Activated naive CD8-positive, alpha-beta T cell (primary cell): ENCODE data around the gene F7.
"Not testable (repeated sequence)": the region's sequence is repeated elsewhere in the genome, so short reads cannot be mapped to it uniquely, and the experiment has no call there.

Experiments used
- H3K27ac Mint-ChIP-seq: one replicate; pipeline ENCODE4 v1.8.0; 2021; ENCODE audit warnings: mixed read lengths
- H3K27me3 Mint-ChIP-seq: one replicate; pipeline ENCODE4 v1.8.0; 2021; ENCODE audit warnings: mixed read lengths
- H3K36me3 Mint-ChIP-seq: one replicate; pipeline ENCODE4 v1.8.0; 2021; ENCODE audit warnings: mixed read lengths
- H3K4me1 Mint-ChIP-seq: one replicate; pipeline ENCODE4 v1.8.0; 2021; ENCODE audit warnings: low read depth, mixed read lengths
- H3K4me3 Mint-ChIP-seq: one replicate; pipeline ENCODE4 v1.8.0; 2021; ENCODE audit warnings: mild to moderate bottlenecking, mixed read lengths
- H3K9me3 Mint-ChIP-seq: one replicate; pipeline ENCODE4 v1.8.0; 2021; ENCODE audit warnings: low read depth, mixed read lengths

Gene F7

GRCh38 chr13:113105032-113105920 lies at the start of gene F7:
Gene F7, plus strand, starts transcription at chr13:113105791. Its CDS starts 51 bp downstream, at chr13:113105842.
- H3K9me3 Mint-ChIP-seq: no peaks in the 10 kb centered on the region
- H3K4me1 Mint-ChIP-seq: no peaks in the 10 kb centered on the region
- H3K27me3 Mint-ChIP-seq: no peaks in the 10 kb centered on the region
- H3K4me3 Mint-ChIP-seq: no peak within 1 kb of the TSS
- H3K36me3 Mint-ChIP-seq: no peaks in the 10 kb centered on the region
- no peak within 1 kb of the TSS for H3K27ac Mint-ChIP-seq

DNA sequence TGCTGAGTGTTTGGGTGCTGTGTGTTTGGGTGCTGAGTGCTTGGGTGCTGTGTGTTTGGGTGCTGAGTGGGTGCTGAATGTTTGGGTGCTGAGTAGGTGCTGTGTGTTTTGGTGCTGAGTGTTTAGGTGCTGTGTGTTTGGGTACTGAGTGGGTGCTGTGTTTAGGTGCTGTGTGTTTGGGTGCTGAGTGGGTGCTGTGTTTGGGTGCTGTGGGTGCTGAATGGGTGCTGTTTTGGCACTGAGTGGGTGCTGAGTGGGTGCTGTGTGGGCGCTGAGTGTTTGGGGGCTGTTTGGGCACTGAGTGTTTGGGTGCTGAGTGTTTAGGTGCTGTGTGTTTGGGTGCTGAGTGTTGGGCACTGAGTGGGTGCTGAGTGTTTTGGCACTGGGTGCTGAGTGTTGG lies 48.5 kb upstream of the F7 start:
- Mint-ChIP-seq H3K4me3 (no peak overlapping the region), H3K27ac (no peak overlapping the region), H3K36me3 (no peaks in the 10 kb centered on the region), H3K27me3 (no peaks in the 10 kb centered on the region), H3K9me3 (no peaks in the 10 kb centered on the region), H3K4me1 (no peaks in the 10 kb centered on the region)

- not testable (repeated sequence) for H3K4me1 Mint-ChIP-seq, H3K4me3 Mint-ChIP-seq, H3K27ac Mint-ChIP-seq, H3K9me3 Mint-ChIP-seq, H3K36me3 Mint-ChIP-seq, H3K27me3 Mint-ChIP-seq
These were observed 48.0 kb upstream of the F7 start for GRCh38 chr13:113057559-113057958.

GRCh38 chr13:113058129-113058987 lies 47.2 kb upstream of the F7 start:
- Mint-ChIP-seq H3K4me3 (no peak overlapping the region), H3K4me1 (no peaks in the 10 kb centered on the region), H3K36me3 (no peaks in the 10 kb centered on the region), H3K27ac (no peak overlapping the region), H3K27me3 (no peaks in the 10 kb centered on the region), H3K9me3 (no peaks in the 10 kb centered on the region)

DNA sequence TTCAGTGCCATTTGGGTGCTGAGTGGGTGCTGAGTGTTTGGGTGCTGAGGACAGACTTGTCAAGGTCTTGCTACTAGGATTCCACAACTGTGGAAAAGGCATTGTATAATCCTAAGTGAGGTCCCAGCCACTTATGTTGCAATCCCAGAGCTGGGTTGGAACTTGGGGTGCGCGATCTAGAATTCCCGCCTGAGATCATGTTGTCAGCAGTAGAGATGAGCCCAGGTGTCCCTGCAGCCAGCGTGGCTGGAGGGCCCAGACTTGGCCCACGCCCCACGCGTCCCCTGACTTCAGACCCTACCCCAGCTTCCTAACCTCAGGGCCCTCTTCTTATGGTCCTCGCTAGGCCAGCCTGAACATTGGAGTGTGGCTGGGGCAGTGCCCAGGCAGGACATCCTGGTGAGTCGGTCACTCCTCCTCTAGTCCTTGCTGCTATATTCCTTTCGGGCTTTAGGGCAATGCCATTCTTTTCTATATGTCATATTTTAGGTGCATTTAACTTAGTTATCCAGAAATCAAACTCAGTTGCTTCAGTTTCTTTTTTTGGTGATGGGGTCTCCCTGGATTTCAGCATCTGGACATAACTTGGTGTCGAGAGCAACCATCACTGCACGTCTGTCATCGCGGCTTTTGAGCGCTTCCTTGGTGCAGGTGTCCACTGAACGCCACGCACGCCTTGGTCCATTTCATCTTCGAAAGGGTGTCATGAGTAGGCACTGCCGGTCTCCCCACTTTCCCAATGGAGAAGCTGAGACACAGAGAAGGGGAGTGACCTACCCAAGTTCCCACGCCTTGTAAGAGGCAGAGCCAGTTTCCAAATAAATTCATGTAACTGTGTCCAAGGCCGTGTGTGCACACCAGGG lies 46.4 kb upstream of the F7 start:
- H3K4me1 Mint-ChIP-seq: no peaks in the 10 kb centered on the region
- H3K36me3 Mint-ChIP-seq: no peaks in the 10 kb centered on the region
- H3K27me3 Mint-ChIP-seq: no peaks in the 10 kb centered on the region
- no peaks in the 10 kb centered on the region for H3K9me3 Mint-ChIP-seq
- H3K4me3 Mint-ChIP-seq: no peak overlapping the region
- H3K27ac Mint-ChIP-seq: no peak overlapping the region

GRCh38 chr13:113059891-113060290 lies 45.7 kb upstream of the F7 start:
- H3K27ac Mint-ChIP-seq: no peak overlapping the region
- peaks cover 2% of the 10 kb centered on the region for H3K36me3 Mint-ChIP-seq
- no peaks in the 10 kb centered on the region for H3K9me3 Mint-ChIP-seq
- no peak overlapping the region for H3K4me3 Mint-ChIP-seq
- no peaks in the 10 kb centered on the region for H3K27me3 Mint-ChIP-seq
- no peaks in the 10 kb centered on the region for H3K4me1 Mint-ChIP-seq

- Mint-ChIP-seq H3K4me1 (no peaks in the 10 kb centered on the region), H3K9me3 (no peaks in the 10 kb centered on the region), H3K4me3 (no peak overlapping the region), H3K27me3 (no peaks in the 10 kb centered on the region), H3K27ac (no peak overlapping the region), H3K36me3 (peaks cover 2% of the 10 kb centered on the region)
These were observed 44.9 kb upstream of the F7 start for GRCh38 chr13:113060557-113061270.

DNA sequence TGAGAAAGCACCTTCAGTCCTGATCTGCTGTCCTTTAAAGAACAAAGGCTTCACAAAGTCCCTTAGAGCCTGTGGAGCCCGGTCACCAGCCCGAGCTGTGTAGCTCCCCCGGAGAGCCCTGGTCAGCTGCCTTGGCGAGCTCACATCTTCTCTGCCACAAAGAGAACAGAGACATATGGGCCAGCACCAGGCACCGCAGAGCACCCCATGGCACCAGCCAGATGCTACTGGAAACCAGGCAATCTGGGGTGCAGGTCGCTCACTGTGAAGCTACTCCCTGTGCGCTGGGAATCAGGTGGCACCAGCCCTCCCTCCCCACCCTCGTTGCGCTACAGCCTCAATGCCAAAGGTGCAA lies 44.3 kb upstream of the F7 start:
- H3K36me3 Mint-ChIP-seq: peaks cover 2% of the 10 kb centered on the region
- H3K27me3 Mint-ChIP-seq: no peaks in the 10 kb centered on the region
- H3K4me3 Mint-ChIP-seq: no peak overlapping the region
- H3K27ac Mint-ChIP-seq: no peak overlapping the region
- no peaks in the 10 kb centered on the region for H3K9me3 Mint-ChIP-seq
- no peaks in the 10 kb centered on the region for H3K4me1 Mint-ChIP-seq

GRCh38 chr13:113061796-113062425 lies 43.7 kb upstream of the F7 start:
- H3K27ac Mint-ChIP-seq: no peak overlapping the region
- no peaks in the 10 kb centered on the region for H3K9me3 Mint-ChIP-seq
- no peak overlapping the region for H3K4me3 Mint-ChIP-seq
- no peaks in the 10 kb centered on the region for H3K27me3 Mint-ChIP-seq
- peaks cover 2% of the 10 kb centered on the region for H3K36me3 Mint-ChIP-seq
- no peaks in the 10 kb centered on the region for H3K4me1 Mint-ChIP-seq

GRCh38 chr13:113062691-113063090 lies 42.9 kb upstream of the F7 start:
- H3K4me1 Mint-ChIP-seq: no peaks in the 10 kb centered on the region
- H3K9me3 Mint-ChIP-seq: no peaks in the 10 kb centered on the region
- H3K27me3 Mint-ChIP-seq: no peaks in the 10 kb centered on the region
- no peak overlapping the region for H3K4me3 Mint-ChIP-seq
- H3K27ac Mint-ChIP-seq: no peak overlapping the region
- peaks cover 2% of the 10 kb centered on the region for H3K36me3 Mint-ChIP-seq

DNA sequence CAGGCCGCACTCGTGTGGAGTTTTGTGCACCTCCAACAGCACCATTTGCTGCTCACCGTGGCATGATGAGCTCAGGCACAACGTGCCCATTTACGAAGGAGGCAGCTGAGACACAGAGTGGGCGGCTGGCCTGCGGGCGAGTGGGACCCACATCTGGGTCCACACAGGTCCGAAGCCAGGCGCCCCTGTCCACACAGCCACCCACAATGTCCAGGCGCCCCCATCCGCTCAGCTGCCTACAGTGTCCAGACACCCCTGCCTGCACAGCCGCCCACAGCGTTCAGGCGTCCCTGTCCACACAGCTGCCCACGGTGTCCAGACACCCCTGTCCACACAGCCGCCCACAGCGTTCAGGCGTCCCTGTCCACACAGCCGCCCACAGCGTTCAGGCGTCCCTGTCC lies 42.5 kb upstream of the F7 start:
- Mint-ChIP-seq H3K27ac (no peak overlapping the region), H3K4me1 (no peaks in the 10 kb centered on the region), H3K36me3 (peaks cover 2% of the 10 kb centered on the region), H3K9me3 (no peaks in the 10 kb centered on the region), H3K27me3 (no peaks in the 10 kb centered on the region), H3K4me3 (no peak overlapping the region)

- H3K27me3 Mint-ChIP-seq: no peaks in the 10 kb centered on the region
- H3K4me3 Mint-ChIP-seq: no peak overlapping the region
- H3K27ac Mint-ChIP-seq: no peak overlapping the region
- H3K36me3 Mint-ChIP-seq: peaks cover 2% of the 10 kb centered on the region
- H3K4me1 Mint-ChIP-seq: no peaks in the 10 kb centered on the region
- no peaks in the 10 kb centered on the region for H3K9me3 Mint-ChIP-seq
These were observed 41.5 kb upstream of the F7 start for GRCh38 chr13:113064000-113064533.

DNA sequence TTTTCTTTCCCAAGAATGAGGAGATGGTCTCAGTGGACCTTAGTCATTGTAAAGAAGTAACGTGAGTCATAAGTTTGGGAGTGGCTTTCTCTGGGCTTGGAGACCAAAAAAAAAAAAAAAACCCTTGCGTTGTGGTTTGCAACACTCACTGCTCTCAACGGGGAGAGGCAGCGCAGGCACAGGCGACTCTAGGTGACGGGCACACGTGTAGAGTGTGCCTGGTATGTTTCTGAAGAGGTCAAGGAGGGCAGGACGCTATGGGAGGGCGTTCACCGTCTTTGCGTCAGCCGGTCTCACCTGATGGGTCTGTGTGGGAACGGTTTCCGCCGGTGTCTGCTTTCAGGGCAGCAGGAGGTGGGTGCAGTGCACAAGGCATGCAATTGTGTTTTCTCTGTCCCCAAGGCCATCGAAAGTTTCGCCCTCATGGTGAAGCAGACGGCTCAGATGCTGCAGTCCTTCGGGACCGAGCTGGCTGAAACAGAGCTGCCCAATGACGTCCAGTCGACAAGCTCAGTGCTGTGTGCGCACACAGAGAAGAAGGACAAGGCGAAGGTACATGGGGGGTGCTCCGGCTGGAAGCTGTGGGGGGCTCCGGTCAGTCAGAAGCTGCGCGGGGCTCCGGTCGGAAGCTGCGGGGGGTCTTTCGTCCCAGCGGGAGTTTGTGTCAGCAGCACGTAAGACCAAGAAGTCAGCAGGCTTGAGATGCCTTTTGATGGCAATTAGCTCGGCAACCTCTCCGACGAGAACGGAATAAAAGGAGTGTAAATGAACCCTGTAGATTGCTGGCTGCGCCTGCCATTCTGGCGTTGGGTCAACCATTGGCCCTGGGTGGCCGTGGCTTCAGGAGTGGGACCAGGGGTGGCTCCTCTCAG lies 40.8 kb upstream of the F7 start:
- Mint-ChIP-seq H3K4me3 (no peak overlapping the region), H3K4me1 (no peaks in the 10 kb centered on the region), H3K36me3 (peaks cover 2% of the 10 kb centered on the region), H3K27me3 (no peaks in the 10 kb centered on the region), H3K27ac (no peak overlapping the region), H3K9me3 (no peaks in the 10 kb centered on the region)
